ENCODE measurements around the gene NDUFS6. TPM values are rescaled to one million over a fixed set of nuclear protein-coding genes. Genes with fewer than 3 reads are reported as not detected.

Gene NDUFS6
- total and polyA plus RNA-seq, 2 of the 8 experiments (the other 6 are each of a cell fraction or from before 2014, with no cell fraction given): 72.7 to 191 TPM

DNA sequence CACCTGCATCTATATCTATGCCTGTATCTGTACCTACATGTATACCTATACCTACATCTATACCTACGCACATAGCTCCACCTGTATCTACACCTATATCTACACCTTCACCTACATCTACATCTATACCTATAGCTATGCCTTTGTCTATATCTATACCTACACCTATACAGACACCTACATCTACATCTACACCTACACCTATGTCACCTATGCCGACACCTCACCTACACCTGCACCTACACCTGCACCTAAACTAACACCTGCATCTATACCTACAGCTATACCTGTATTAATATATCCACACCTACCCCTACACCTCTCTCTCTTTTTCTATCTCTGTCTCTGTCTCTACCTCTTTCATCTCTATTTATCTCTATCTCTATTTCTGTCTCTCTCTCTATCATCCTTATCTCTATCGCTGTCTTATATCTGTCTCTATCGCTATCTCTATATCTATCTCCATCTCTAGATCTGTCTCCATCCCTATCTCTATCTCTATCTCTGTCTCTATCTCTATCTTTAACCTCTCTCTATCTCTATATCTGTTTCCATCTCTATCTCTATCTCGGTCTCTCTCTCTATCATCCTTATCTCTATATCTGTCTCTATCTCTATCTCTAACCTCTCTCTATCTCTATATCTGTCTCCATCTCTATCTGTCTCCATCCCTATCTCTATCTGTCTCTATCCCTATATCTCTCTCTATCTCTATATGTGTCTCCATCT lies 43.7 kb downstream of the NDUFS6 start (continued):
- TF ChIP-seq, protein P1, sequence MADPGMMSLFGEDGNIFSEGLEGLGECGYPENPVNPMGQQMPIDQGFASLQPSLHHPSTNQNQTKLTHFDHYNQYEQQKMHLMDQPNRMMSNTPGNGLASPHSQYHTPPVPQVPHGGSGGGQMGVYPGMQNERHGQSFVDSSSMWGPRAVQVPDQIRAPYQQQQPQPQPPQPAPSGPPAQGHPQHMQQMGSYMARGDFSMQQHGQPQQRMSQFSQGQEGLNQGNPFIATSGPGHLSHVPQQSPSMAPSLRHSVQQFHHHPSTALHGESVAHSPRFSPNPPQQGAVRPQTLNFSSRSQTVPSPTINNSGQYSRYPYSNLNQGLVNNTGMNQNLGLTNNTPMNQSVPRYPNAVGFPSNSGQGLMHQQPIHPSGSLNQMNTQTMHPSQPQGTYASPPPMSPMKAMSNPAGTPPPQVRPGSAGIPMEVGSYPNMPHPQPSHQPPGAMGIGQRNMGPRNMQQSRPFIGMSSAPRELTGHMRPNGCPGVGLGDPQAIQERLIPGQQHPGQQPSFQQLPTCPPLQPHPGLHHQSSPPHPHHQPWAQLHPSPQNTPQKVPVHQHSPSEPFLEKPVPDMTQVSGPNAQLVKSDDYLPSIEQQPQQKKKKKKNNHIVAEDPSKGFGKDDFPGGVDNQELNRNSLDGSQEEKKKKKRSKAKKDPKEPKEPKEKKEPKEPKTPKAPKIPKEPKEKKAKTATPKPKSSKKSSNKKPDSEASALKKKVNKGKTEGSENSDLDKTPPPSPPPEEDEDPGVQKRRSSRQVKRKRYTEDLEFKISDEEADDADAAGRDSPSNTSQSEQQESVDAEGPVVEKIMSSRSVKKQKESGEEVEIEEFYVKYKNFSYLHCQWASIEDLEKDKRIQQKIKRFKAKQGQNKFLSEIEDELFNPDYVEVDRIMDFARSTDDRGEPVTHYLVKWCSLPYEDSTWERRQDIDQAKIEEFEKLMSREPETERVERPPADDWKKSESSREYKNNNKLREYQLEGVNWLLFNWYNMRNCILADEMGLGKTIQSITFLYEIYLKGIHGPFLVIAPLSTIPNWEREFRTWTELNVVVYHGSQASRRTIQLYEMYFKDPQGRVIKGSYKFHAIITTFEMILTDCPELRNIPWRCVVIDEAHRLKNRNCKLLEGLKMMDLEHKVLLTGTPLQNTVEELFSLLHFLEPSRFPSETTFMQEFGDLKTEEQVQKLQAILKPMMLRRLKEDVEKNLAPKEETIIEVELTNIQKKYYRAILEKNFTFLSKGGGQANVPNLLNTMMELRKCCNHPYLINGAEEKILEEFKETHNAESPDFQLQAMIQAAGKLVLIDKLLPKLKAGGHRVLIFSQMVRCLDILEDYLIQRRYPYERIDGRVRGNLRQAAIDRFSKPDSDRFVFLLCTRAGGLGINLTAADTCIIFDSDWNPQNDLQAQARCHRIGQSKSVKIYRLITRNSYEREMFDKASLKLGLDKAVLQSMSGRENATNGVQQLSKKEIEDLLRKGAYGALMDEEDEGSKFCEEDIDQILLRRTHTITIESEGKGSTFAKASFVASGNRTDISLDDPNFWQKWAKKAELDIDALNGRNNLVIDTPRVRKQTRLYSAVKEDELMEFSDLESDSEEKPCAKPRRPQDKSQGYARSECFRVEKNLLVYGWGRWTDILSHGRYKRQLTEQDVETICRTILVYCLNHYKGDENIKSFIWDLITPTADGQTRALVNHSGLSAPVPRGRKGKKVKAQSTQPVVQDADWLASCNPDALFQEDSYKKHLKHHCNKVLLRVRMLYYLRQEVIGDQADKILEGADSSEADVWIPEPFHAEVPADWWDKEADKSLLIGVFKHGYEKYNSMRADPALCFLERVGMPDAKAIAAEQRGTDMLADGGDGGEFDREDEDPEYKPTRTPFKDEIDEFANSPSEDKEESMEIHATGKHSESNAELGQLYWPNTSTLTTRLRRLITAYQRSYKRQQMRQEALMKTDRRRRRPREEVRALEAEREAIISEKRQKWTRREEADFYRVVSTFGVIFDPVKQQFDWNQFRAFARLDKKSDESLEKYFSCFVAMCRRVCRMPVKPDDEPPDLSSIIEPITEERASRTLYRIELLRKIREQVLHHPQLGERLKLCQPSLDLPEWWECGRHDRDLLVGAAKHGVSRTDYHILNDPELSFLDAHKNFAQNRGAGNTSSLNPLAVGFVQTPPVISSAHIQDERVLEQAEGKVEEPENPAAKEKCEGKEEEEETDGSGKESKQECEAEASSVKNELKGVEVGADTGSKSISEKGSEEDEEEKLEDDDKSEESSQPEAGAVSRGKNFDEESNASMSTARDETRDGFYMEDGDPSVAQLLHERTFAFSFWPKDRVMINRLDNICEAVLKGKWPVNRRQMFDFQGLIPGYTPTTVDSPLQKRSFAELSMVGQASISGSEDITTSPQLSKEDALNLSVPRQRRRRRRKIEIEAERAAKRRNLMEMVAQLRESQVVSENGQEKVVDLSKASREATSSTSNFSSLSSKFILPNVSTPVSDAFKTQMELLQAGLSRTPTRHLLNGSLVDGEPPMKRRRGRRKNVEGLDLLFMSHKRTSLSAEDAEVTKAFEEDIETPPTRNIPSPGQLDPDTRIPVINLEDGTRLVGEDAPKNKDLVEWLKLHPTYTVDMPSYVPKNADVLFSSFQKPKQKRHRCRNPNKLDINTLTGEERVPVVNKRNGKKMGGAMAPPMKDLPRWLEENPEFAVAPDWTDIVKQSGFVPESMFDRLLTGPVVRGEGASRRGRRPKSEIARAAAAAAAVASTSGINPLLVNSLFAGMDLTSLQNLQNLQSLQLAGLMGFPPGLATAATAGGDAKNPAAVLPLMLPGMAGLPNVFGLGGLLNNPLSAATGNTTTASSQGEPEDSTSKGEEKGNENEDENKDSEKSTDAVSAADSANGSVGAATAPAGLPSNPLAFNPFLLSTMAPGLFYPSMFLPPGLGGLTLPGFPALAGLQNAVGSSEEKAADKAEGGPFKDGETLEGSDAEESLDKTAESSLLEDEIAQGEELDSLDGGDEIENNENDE (IDR thresholded peaks at IDR 0.05; ENCODE audit: insufficient replicate concordance, low read length): no peak
- TF ChIP-seq TAF7 (optimal IDR thresholded peaks at IDR 0.05; ENCODE audit: borderline replicate concordance, low read depth, low read length) (no peak), KDM4A (IDR thresholded peaks at IDR 0.05; ENCODE audit: low read depth, low read length, severe bottlenecking) (no peak), POLR2AphosphoS5 (IDR thresholded peaks at IDR 0.05; ENCODE audit: low read depth, low read length) (no peak)
- TF ChIP-seq, protein P2, sequence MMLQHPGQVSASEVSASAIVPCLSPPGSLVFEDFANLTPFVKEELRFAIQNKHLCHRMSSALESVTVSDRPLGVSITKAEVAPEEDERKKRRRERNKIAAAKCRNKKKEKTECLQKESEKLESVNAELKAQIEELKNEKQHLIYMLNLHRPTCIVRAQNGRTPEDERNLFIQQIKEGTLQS (IDR thresholded peaks at IDR 0.05; ENCODE audit: insufficient read depth, low read depth, low read length): no peak
